ENCODE results near the gene FAHD2A.
"Not testable (repeated sequence)": the region's sequence is repeated elsewhere in the genome, so short reads cannot be mapped to it uniquely, and the experiment has no call there.

The FAHD2A gene

GRCh38 chr2:95375532-95376150 is 26.9 kb upstream of the FAHD2A start:
- no peak for TF ChIP-seq CTCF (IDR thresholded peaks at IDR 0.05; ENCODE audit: low read depth, low read length, missing control alignments)
- no peak for DNase-seq (ENCODE audit: extremely low read depth, low read depth)
- no peak overlapping the region for H3K4me3 ChIP-seq (replicated peaks; ENCODE audit: low read depth, low read length)

GRCh38 chr2:95376311-95377215 is 25.9 kb upstream of the FAHD2A start:
- TF ChIP-seq CTCF (IDR thresholded peaks at IDR 0.05; ENCODE audit: low read depth, low read length, missing control alignments) = no peak
- DNase-seq (ENCODE audit: extremely low read depth, low read depth) = no peak
- H3K4me3 ChIP-seq (replicated peaks; ENCODE audit: low read depth, low read length) = no peak overlapping the region

- TF ChIP-seq CTCF (IDR thresholded peaks at IDR 0.05; ENCODE audit: low read depth, low read length, missing control alignments) = no peak
- no peak overlapping the region for H3K4me3 ChIP-seq (replicated peaks; ENCODE audit: low read depth, low read length)
- DNase-seq (ENCODE audit: extremely low read depth, low read depth) = no peak
These were observed 25.0 kb upstream of the FAHD2A start for GRCh38 chr2:95377216-95378123.

GRCh38 chr2:95378281-95378680 is 24.2 kb upstream of the FAHD2A start:
- not testable (repeated sequence) for DNase-seq (ENCODE audit: extremely low read depth, low read depth); H3K4me3 ChIP-seq (replicated peaks; ENCODE audit: low read depth, low read length)

DNA sequence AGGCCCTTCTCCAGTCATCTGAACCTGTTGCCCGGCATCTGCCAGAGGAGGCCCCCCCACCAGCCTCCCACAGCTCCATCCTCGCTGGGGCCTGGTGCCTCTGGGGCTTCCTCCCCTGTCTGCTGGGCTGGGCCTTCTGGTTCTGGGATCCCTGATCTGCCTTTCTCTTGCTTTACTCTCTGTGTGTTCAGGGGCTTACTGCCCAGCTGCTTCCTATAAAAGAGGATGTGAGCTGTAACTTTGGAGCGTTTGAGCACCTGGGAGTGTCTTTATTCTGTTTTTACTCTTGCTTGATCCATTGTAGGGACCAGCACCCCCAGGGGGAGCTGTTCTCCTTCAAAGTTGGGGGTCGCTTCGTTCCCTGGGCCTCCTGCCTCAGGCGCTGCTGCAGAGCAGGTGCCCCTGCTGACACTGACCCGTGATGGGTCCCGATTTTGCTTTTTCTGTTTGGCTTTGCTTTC is 23.1 kb upstream of the FAHD2A start:
- DNase-seq (ENCODE audit: extremely low read depth, low read depth) = no peak
- TF ChIP-seq CTCF (IDR thresholded peaks at IDR 0.05; ENCODE audit: low read depth, low read length, missing control alignments) = peak; percentile 33
- H3K4me3 ChIP-seq (replicated peaks; ENCODE audit: low read depth, low read length) = no peak overlapping the region

DNA sequence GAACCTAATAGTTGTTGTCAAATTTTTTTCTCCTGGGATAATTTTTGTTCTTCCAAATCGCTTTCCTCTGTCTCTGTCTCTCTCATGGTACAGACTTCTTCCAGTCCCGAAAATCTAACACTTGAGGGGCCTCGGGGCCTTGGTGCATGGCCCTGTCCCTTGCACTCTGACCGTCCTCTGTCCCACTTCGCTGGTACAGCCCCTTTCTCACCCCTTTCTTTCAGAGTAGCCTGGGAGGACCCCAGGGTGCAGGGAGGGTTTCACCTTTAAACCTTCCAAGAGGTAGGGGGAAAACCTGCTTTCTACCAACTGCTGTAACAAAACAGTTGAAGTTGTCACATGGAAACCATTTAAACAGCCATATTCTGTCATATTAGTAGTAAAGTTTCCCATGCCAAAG is 22.2 kb upstream of the FAHD2A start:
- no peak overlapping the region for H3K4me3 ChIP-seq (replicated peaks; ENCODE audit: low read depth, low read length)
- no peak for TF ChIP-seq CTCF (IDR thresholded peaks at IDR 0.05; ENCODE audit: low read depth, low read length, missing control alignments)
- DNase-seq (ENCODE audit: extremely low read depth, low read depth) = no peak

Data from HFF-Myc (cell line).